Measurements from ENCODE around the gene ZNF672.

Gene ZNF672

GRCh38 chr1:248838357-248839167 is 538 bp downstream of the ZNF672 start:
- peak; percentile 73 to 75 for DNase-seq

GRCh38 chr1:248839168-248839555 is 1.1 kb downstream of the ZNF672 start:
- DNase-seq = no peak

GRCh38 chr1:248840946-248841345 is 2.9 kb downstream of the ZNF672 start:
- no peak for DNase-seq

- no peak for DNase-seq
Measured at GRCh38 chr1:248841702-248842395, 3.8 kb downstream of the ZNF672 start.

- no peak for DNase-seq
Measured at GRCh38 chr1:248842781-248843331, 4.8 kb downstream of the ZNF672 start.

- DNase-seq = no peak
Measured at GRCh38 chr1:248843687-248844086, 5.7 kb downstream of the ZNF672 start.

- no peak for DNase-seq
Measured at GRCh38 chr1:248844526-248844925, 6.5 kb downstream of the ZNF672 start.

- no peak for DNase-seq
Measured at GRCh38 chr1:248847181-248847955, 9.3 kb downstream of the ZNF672 start.

GRCh38 chr1:248847956-248848561 is 10.0 kb downstream of the ZNF672 start:
- DNase-seq = no peak

GRCh38 chr1:248848602-248849001 is 10.6 kb downstream of the ZNF672 start:
- DNase-seq = no peak

GRCh38 chr1:248849152-248849551 is 11.1 kb downstream of the ZNF672 start:
- DNase-seq = no peak

- no peak for DNase-seq
Measured at GRCh38 chr1:248849637-248850036, 11.6 kb downstream of the ZNF672 start.

GRCh38 chr1:248850124-248850523 is 12.1 kb downstream of the ZNF672 start:
- DNase-seq = no peak

GRCh38 chr1:248850536-248851251 is 12.7 kb downstream of the ZNF672 start:
- no peak for DNase-seq

- DNase-seq = no peak
Measured at GRCh38 chr1:248851390-248851789, 13.4 kb downstream of the ZNF672 start.

- no peak for DNase-seq
Measured at GRCh38 chr1:248852481-248853405, 14.7 kb downstream of the ZNF672 start.

GRCh38 chr1:248853663-248854375 is 15.8 kb downstream of the ZNF672 start:
- no peak for DNase-seq

GRCh38 chr1:248855580-248855979 is 17.6 kb downstream of the ZNF672 start:
- no peak for DNase-seq

GRCh38 chr1:248856176-248856575 is 18.2 kb downstream of the ZNF672 start:
- no peak for DNase-seq

- no peak for DNase-seq
Measured at GRCh38 chr1:248857201-248857600, 19.2 kb downstream of the ZNF672 start.
